GM18505 (cell line): ENCODE data around the gene C1QL2.

ENCODE experiments used
- ATAC-seq: cut with Tn5 transposase; IDR thresholded peaks from one replicate; pipeline ENCODE4 v1.9.1; 2021; ENCODE audit not compliant: unreplicated experiment
- POLR2A ChIP-seq: IDR thresholded peaks from 4 replicates; pipeline ENCODE4 v1.6.1; 2011; ENCODE audit warnings: borderline replicate concordance; ENCODE audit not compliant: insufficient read depth, insufficient read length; ENCODE audit errors: extremely low read depth

C1QL2 gene

GRCh38 chr2:119158563-119159347, at the start of gene C1QL2:
Gene C1QL2 (minus strand): TSS chr2:119158751. CDS start chr2:119158269, 482 bp downstream.
- no peak for TF ChIP-seq POLR2A
- ATAC-seq: no peak

GRCh38 chr2:119207447-119207846, 48.9 kb upstream of the C1QL2 start:
- ATAC-seq: no peak
- no peak for TF ChIP-seq POLR2A

GRCh38 chr2:119206201-119206600, 47.6 kb upstream of the C1QL2 start:
- no peak for ATAC-seq
- no peak for TF ChIP-seq POLR2A

- no peak for TF ChIP-seq POLR2A
- ATAC-seq: no peak
Observed at GRCh38 chr2:119205001-119205706, 46.6 kb upstream of the C1QL2 start.

- no peak for ATAC-seq
- TF ChIP-seq POLR2A: no peak
Observed at GRCh38 chr2:119204525-119204924, 46.0 kb upstream of the C1QL2 start.

- ATAC-seq: no peak
- no peak for TF ChIP-seq POLR2A
Observed at GRCh38 chr2:119202610-119203310, 44.2 kb upstream of the C1QL2 start.

- no peak for ATAC-seq
- no peak for TF ChIP-seq POLR2A
Observed at GRCh38 chr2:119201815-119202214, 43.3 kb upstream of the C1QL2 start.

GRCh38 chr2:119198240-119198840, 39.8 kb upstream of the C1QL2 start:
- no peak for ATAC-seq
- TF ChIP-seq POLR2A: no peak

- no peak for TF ChIP-seq POLR2A
- no peak for ATAC-seq
Observed at GRCh38 chr2:119197529-119198239, 39.1 kb upstream of the C1QL2 start.

GRCh38 chr2:119197126-119197405, 38.5 kb upstream of the C1QL2 start:
- no peak for ATAC-seq
- TF ChIP-seq POLR2A: no peak

- no peak for ATAC-seq
- TF ChIP-seq POLR2A: no peak
Observed at GRCh38 chr2:119196301-119197125, 38.0 kb upstream of the C1QL2 start.

- no peak for TF ChIP-seq POLR2A
- no peak for ATAC-seq
Observed at GRCh38 chr2:119195887-119196286, 37.3 kb upstream of the C1QL2 start.
